HL-60/S4 treated with retinoic acid at 250 ng/mL for 4 days and 3 days (cell line): ENCODE results near the gene HINFP.
"Not testable (repeated sequence)": the region's sequence is repeated elsewhere in the genome, so short reads cannot be mapped to it uniquely, and the experiment has no call there.

Experiments
- in situ Hi-C: fragments of 300-500 bp; cut with MboI; formaldehyde crosslinking; loops from 2 replicates; pipeline ENCODE4 v1.7.0; 2022; ENCODE audit warnings: low sequenced_read_pairs

HINFP gene

GRCh38 chr11:119181677-119182412, 60.5 kb downstream of the HINFP start:
- in situ Hi-C loops, result no loop called here

DNA sequence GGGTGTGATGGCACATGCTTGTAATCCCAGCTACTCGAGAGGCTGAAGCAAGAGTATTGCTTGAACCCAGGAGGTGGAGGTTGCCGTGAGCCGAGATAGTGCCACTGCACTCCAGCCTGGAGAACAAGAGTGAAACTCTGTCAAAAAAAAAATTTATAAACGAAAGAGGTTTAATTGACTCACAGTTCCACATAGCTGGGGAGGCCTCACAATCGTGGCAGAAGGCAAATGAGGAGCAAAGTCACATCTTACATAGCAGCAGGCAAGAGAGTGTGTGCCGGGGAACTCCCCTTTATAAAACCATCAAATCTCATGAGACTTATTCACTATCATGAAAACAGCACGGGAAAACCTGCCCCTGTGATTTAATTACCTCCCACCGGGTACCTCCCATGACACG, 63.0 kb downstream of the HINFP start:
- in situ Hi-C loops, result not testable (repeated sequence)
